GM06990 (cell line): ENCODE data around the gene TUBB3.

Source experiments
- DNase-seq: peaks from one replicate; pipeline ENCODE4 v3.0.0-alpha.2; 2011; ENCODE audit not compliant: insufficient read length; ENCODE audit errors: extremely low read depth
- H3K27me3 ChIP-seq: replicated peaks from 2 replicates; pipeline ENCODE4 v1.6.0; 2011; ENCODE audit warnings: low read length; ENCODE audit not compliant: control insufficient read depth, insufficient read depth
- H3K36me3 ChIP-seq: 2 replicates; pipeline ENCODE4 v1.5.1; 2011; ENCODE audit warnings: low read length; ENCODE audit not compliant: control insufficient read depth, insufficient read depth
- H3K4me3 ChIP-seq: replicated peaks from 2 replicates; pipeline ENCODE4 v1.5.1; 2011; ENCODE audit warnings: low read depth, mild to moderate bottlenecking, control low read depth, low read length
- TF ChIP-seq, protein P1 (sequence below): IDR thresholded peaks from 2 replicates; pipeline ENCODE4 v1.5.1; 2011; ENCODE audit warnings: low read length, control low read depth, mild to moderate bottlenecking, inconsistent platforms; ENCODE audit not compliant: insufficient read depth, poor library complexity, severe bottlenecking

TUBB3 gene

GRCh38 chr16:89958596-89958995 is 35.5 kb downstream of the TUBB3 start:
- Histone ChIP-seq H3K4me3 (no peak overlapping the region), H3K27me3 (no peaks in the 10 kb centered on the region), H3K36me3 (peaks cover 4% of the 10 kb centered on the region)
- DNase-seq = no peak
- TF ChIP-seq, protein P1, sequence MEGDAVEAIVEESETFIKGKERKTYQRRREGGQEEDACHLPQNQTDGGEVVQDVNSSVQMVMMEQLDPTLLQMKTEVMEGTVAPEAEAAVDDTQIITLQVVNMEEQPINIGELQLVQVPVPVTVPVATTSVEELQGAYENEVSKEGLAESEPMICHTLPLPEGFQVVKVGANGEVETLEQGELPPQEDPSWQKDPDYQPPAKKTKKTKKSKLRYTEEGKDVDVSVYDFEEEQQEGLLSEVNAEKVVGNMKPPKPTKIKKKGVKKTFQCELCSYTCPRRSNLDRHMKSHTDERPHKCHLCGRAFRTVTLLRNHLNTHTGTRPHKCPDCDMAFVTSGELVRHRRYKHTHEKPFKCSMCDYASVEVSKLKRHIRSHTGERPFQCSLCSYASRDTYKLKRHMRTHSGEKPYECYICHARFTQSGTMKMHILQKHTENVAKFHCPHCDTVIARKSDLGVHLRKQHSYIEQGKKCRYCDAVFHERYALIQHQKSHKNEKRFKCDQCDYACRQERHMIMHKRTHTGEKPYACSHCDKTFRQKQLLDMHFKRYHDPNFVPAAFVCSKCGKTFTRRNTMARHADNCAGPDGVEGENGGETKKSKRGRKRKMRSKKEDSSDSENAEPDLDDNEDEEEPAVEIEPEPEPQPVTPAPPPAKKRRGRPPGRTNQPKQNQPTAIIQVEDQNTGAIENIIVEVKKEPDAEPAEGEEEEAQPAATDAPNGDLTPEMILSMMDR = no peak

DNA sequence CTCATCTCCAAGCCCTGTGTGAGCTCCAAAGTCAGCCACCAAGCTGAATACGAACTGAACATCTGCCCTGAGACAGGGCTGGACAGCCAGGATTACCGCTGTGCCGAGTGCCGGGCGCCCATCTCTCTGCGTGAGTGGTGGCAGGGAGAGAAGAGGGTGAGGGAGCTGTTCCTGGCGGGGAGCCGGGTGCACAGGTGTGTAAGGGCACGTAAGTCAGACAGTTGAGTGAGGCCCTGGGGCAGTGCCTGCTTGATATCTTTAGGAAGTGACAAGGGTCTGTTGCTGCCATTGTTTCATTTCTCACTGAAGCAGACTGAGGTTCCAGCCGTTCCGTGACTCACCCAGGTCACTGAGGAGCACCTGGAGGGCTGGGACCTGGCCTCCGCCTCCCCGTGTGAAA is 37.8 kb downstream of the TUBB3 start:
- TF ChIP-seq, protein P1 = no peak
- DNase-seq = no peak
- peaks cover 4% of the 10 kb centered on the region for H3K36me3 ChIP-seq

GRCh38 chr16:89961920-89962319 is 38.8 kb downstream of the TUBB3 start:
- DNase-seq = no peak
- no peak overlapping the region for H3K4me3 ChIP-seq
- peaks cover 4% of the 10 kb centered on the region for H3K36me3 ChIP-seq
- TF ChIP-seq, protein P1 = no peak
- no peaks in the 10 kb centered on the region for H3K27me3 ChIP-seq

More for the DNA sequence above, 37.8 kb downstream of the TUBB3 start:
- Histone ChIP-seq H3K27me3 (no peaks in the 10 kb centered on the region), H3K4me3 (no peak overlapping the region)

GRCh38 chr16:89962754-89963498 is 39.8 kb downstream of the TUBB3 start:
- no peak for DNase-seq
- TF ChIP-seq, protein P1 = no peak
- Histone ChIP-seq H3K4me3 (no peak overlapping the region), H3K27me3 (no peaks in the 10 kb centered on the region), H3K36me3 (peaks cover 4% of the 10 kb centered on the region)

- H3K36me3 ChIP-seq = peaks cover 2% of the 10 kb centered on the region
- TF ChIP-seq, protein P1 = no peak
- H3K27me3 ChIP-seq = no peaks in the 10 kb centered on the region
Observed at GRCh38 chr16:89964201-89964600, 41.1 kb downstream of the TUBB3 start.

More at GRCh38 chr16:89964201-89964600, 41.1 kb downstream of the TUBB3 start:
- no peak overlapping the region for H3K4me3 ChIP-seq
- DNase-seq = no peak
